Fibroblast of villous mesenchyme (primary cell): ENCODE results near the gene CDH4. TPM values are rescaled to one million over a fixed set of nuclear protein-coding genes. Genes with fewer than 3 reads are reported as not detected.

Experiments
- DNase-seq: peaks from one replicate; pipeline ENCODE4 v3.0.0-alpha.2; 2010; ENCODE audit warnings: low read depth
- H3K4me3 ChIP-seq: 2 replicates; pipeline ENCODE4 v1.5.1; 2011; ENCODE audit warnings: low read depth, mild to moderate bottlenecking, low read length
- total RNA-seq: library from RNA; depleted of rRNA; stranded (reverse); fragments of >200 nt; gene quantifications from 2 replicates; pipeline ENCODE4 v1.2.3, GENCODE V29; 2012
- TF ChIP-seq, protein P1 (sequence below): IDR thresholded peaks from 2 replicates; pipeline ENCODE4 v1.5.1; 2012; ENCODE audit warnings: low read depth, mild to moderate bottlenecking, low read length; ENCODE audit not compliant: insufficient read depth

CDH4 gene
- total RNA-seq, 1 donor = 1.7 TPM

DNA sequence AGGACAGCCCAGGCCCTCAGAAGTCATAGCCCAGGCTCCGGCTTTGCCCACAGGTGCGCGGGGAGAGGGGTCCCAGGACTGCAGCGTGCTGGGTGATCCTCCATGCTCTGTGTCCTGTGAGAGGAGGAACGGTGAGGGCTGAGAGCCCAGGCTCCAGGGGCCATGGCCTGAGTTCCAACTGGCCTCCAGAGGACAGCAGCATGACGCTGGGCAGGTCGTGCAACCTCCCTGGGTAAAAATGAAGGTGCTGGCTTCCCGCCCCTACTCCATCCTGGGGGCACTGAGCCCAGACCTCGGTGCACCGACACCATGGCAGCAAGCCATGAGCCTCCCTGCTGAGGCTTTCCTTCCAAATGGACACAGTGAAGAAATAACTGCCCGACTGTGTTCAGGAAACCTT lies 508.3 kb downstream of the CDH4 start:
- no peak for DNase-seq
- TF ChIP-seq, protein P1, sequence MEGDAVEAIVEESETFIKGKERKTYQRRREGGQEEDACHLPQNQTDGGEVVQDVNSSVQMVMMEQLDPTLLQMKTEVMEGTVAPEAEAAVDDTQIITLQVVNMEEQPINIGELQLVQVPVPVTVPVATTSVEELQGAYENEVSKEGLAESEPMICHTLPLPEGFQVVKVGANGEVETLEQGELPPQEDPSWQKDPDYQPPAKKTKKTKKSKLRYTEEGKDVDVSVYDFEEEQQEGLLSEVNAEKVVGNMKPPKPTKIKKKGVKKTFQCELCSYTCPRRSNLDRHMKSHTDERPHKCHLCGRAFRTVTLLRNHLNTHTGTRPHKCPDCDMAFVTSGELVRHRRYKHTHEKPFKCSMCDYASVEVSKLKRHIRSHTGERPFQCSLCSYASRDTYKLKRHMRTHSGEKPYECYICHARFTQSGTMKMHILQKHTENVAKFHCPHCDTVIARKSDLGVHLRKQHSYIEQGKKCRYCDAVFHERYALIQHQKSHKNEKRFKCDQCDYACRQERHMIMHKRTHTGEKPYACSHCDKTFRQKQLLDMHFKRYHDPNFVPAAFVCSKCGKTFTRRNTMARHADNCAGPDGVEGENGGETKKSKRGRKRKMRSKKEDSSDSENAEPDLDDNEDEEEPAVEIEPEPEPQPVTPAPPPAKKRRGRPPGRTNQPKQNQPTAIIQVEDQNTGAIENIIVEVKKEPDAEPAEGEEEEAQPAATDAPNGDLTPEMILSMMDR = no peak
- H3K4me3 ChIP-seq = no peak overlapping the region

DNA sequence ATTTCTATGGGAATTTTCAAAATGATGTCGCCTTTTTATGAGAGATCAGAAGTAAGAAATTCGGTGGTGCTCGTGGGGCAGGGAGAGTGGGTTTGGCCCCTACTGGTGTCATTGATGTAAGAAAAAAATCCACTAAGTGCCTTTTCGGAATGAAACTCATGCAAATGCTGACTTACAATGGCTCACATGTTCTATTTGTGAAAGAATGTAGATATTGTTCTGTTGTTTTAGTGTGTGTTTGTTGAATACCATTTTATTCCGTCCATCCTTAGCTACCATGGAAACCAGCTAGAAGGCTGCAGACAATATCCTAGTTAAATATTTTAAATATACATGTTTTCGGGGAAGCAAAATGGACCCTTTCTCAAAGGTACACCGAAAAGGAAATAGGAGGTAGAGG lies 508.7 kb downstream of the CDH4 start:
- TF ChIP-seq, protein P1 = no peak
- no peak overlapping the region for H3K4me3 ChIP-seq

DNA sequence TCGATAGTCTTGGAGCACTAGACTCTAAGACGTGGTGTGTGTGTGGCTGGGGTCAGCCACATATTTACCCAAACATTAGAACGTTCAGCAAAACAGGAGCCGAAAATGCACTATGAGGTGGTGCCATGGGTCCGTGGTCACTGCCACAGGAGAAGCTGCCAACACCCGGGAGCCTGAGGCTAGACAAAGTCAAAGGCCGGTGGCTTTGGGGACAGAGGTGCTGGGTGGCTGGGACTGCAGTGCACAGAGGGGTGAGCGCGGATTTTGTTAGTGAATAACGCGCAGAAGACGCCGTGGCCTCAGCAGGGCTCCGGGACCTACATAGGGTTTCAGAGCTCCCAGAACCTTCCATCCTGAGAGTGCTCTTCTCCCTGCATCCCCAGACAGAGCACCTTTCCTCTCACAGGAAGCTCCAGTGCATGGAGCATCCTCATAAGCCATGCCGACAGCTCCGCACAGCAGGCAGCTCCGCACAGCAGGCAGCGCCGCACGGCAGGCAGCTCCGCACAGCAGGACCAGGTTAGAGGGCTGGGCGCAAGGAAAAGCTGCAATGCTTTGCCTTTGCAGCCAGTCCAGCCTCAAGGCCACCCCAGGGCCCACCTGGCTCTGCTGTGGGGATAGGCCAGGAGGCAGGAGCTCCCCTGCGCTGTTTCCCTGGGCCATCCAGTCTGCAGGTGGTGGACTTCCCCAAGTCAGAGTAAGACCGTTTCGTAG lies 509.5 kb downstream of the CDH4 start:
- DNase-seq = no peak
- TF ChIP-seq, protein P1 = no peak
- no peak overlapping the region for H3K4me3 ChIP-seq

More for the DNA sequence above, 508.7 kb downstream of the CDH4 start:
- no peak for DNase-seq

DNA sequence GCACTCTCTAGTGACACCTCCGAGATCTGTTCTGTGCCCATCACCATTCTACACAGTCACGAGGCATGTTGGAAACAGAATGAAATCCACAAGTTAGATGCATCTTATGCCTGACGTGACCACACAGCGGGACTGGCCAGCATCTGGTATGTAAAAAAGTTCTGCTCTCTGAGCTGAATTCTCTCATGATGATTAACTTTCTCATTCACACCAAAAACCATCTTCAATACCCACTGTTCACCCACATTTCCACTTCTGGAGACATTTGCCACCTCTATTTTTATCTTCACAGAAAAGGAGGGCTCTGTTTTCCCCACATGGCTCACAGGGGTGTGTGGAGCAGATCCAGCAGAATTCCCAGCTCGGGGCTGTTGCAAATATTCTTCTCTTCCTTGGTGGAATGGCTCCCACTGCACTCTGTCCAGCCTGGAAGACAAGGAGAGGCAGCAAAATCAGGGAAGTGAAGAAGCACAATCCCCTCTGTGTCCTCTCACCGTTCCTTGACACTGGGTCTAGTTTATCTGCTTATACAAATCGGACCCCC lies 510.2 kb downstream of the CDH4 start:
- no peak for DNase-seq
- TF ChIP-seq, protein P1 = no peak
- H3K4me3 ChIP-seq = no peak overlapping the region

DNA sequence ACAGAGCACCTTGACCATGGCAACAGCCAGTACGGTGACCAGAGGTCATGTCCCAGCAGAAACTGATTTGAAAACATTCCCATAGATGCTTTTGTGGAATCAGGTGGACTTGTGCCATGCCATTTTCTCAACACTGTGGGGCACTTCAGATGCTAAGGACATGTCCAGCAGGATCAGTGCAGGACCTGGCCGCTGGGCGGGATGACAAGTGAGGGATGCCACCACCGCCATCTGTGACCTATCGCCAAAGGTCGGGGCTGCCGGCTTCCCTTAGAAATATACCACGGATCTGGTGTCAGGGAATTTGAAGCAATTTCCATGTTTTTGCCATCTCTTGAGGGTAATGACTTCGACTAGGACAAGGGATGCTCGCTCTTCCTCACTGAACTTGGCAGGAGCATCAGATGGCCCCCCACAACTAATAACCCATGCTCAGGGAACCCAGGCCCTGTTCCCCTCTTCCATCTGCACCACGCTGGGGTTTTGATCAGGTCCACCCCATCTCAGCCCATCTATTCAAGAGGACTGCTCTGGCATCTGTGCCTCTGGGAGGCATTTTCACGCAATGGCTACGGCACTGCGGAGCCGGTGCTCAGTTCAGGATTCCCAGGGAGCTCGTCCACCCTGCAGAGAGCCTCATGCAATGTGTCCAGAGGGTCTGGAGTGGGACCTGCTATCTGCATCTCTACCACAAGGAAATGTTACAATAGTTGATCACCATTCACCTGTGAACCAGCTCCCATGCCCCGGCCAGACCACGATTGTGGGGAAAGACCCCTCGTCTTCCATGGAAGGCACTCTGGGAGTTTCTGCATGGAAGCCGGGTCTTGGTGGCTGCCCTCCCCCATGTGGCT lies 511.1 kb downstream of the CDH4 start:
- TF ChIP-seq, protein P1 = no peak
- DNase-seq = no peak
- H3K4me3 ChIP-seq = no peak overlapping the region

DNA sequence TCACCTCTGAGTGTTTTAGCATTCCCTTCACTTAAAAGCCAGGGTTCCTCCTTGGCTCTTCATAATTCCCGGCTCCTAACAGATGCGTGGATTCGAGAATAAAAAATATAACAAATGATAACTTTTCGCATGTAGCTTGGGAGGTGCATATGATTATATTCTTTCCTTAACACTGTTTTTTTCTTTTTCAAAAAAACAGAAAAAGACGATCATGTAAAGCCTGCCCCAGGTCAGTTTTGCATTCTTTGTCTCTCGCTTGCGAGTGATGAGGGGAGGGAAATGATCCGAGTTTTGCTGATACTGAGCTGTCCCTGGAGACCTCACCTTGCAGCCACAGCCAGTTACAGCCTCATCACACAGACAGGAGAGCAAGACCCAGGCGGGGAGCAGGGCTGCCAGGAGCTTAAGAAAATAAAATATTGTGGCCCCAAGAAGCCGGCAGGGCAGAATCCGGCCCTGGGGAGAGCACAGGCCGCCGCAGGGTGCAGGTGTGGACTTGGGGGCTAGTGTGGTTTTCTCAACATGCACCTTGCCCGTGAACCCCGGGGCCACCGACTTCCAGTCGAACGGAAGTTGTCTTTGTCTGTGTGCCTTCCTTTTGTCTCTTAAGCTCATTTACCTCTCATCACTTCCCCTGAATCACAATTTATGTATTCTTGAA lies 511.8 kb downstream of the CDH4 start:
- DNase-seq = no peak

More for the DNA sequence above, 511.8 kb downstream of the CDH4 start:
- TF ChIP-seq, protein P1 = no peak
- no peak overlapping the region for H3K4me3 ChIP-seq
